Activated naive CD8-positive, alpha-beta T cell treated with anti-CD3 and anti-CD28 coated beads, Interleukin-2, amount 50 U/mL, for 24 hours (primary cell): ENCODE data around the gene HSPB8.
"Not testable (repeated sequence)": the region's sequence is repeated elsewhere in the genome, so short reads cannot be mapped to it uniquely, and the experiment has no call there.

Experiments used
- ATAC-seq: fragments of 150-1000 bp; cut with Tn5 transposase; one replicate; pipeline ENCODE4 v1.10.0; 2021
- DNase-seq: peaks from one replicate; pipeline ENCODE4 v3.0.0; 2021
- H3K27ac Mint-ChIP-seq: one replicate; pipeline ENCODE4 v1.8.0; 2021; ENCODE audit warnings: mild to moderate bottlenecking, mixed read lengths
- H3K27me3 Mint-ChIP-seq: one replicate; pipeline ENCODE4 v1.8.0; 2021; ENCODE audit warnings: mixed read lengths
- H3K36me3 Mint-ChIP-seq: one replicate; pipeline ENCODE4 v1.8.0; 2021; ENCODE audit warnings: low read depth, mixed read lengths
- H3K4me1 Mint-ChIP-seq: one replicate; pipeline ENCODE4 v1.8.0; 2021; ENCODE audit warnings: mixed read lengths
- H3K4me3 Mint-ChIP-seq: one replicate; pipeline ENCODE4 v1.8.0; 2021; ENCODE audit warnings: mild to moderate bottlenecking, moderate library complexity, mixed read lengths
- H3K9me3 Mint-ChIP-seq: one replicate; pipeline ENCODE4 v1.8.0; 2021; ENCODE audit warnings: mixed read lengths

Gene HSPB8

DNA sequence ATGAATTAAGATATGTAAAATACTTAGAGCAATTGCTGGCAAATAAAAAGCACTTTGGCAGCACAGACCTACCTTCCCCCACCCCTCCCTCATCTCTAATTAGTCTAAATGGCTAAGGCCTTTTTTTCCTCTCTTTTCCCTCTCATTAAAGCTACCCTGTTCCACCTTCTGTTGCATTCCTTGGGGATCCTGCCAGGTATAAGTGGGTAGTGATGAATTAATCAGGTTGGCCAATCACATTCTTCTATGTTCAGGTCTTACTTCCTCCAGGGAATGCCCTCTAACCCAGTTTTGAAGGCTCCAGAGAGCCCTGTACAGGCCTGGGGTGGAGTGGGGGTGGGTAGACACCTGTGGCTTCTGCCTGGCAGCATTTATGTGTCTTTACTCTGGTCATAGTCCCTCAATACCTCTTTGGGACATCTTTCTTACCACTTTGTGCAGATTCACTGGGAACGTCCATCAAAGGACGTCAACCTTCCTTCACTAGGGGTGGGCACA is 28.4 kb downstream of the HSPB8 start:
- Mint-ChIP-seq H3K4me1 (no peaks in the 10 kb centered on the region), H3K27ac (no peak overlapping the region), H3K27me3 (peaks cover 4% of the 10 kb centered on the region), H3K4me3 (no peak overlapping the region), H3K36me3 (no peaks in the 10 kb centered on the region), H3K9me3 (no peaks in the 10 kb centered on the region)
- no peak for ATAC-seq
- no peak for DNase-seq

DNA sequence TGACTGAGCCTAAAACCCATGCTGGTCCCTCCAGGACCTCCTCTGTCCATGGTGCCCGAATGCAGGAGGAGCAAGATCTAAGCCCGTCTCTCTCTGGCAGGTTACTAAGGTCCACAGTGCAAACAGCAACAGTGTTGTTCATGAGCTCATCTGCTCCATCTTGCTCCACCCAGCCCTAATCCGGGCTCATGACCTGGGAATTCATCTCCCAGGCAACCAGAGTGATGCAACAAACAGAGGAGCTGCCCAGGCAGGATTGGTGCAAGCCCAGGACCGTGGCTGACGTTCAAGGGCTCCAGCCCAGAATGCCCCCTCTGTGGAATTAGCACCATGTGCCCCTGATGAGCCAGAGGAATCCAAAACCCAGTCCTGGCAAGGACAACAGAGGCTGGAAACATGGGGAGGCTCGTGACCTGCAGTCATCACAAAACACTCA is 29.9 kb downstream of the HSPB8 start:
- DNase-seq (no peak), ATAC-seq (no peak)
- no peak overlapping the region for H3K4me3 Mint-ChIP-seq
- H3K27ac Mint-ChIP-seq: no peak overlapping the region
- H3K9me3 Mint-ChIP-seq: no peaks in the 10 kb centered on the region
- no peaks in the 10 kb centered on the region for H3K36me3 Mint-ChIP-seq
- no peaks in the 10 kb centered on the region for H3K4me1 Mint-ChIP-seq
- peaks cover 4% of the 10 kb centered on the region for H3K27me3 Mint-ChIP-seq

DNA sequence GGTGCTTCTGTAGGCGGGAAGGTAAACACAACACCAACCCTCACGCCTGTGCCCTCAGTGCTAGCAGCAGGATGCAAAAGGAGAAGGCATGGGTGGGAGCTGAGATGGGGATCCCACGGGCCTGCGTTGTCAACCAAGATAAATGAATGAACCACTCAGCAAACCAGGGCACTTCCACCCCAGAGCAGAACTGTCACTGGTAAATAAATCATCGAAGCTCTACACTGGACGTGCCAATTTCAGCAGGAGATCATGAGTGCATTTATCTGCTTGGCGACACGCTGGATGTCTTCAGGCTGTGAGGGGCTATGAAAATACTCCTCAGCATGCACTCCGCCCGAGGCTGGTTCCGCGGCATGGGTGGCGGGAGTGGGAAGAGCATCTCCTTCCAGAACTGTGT is 33.2 kb downstream of the HSPB8 start:
- ATAC-seq (no peak), DNase-seq (no peak)
- Mint-ChIP-seq H3K9me3 (no peaks in the 10 kb centered on the region), H3K27ac (no peak overlapping the region), H3K27me3 (peaks cover 4% of the 10 kb centered on the region), H3K4me1 (no peaks in the 10 kb centered on the region), H3K36me3 (no peaks in the 10 kb centered on the region), H3K4me3 (no peak overlapping the region)

DNA sequence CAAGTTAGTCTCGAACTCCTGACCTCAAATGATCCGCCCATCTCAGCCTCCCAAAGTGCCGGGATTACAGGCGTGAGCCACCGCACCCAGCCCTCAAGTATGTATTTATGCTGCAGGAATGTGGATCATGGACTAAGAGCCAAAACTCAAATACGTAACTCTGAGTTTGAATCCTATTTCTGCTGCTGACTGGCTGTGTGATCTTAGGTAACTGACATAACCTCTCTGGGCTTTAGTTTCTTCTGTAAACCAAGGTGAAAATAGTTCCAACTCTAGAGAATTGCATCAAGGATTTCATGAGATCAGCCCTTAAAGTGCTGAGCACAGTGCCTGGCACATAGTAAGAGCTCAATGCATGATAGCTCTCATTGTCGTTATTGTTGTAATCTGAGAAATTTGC is 37.4 kb downstream of the HSPB8 start:
- no peak overlapping the region for H3K27ac Mint-ChIP-seq
- ATAC-seq: no peak
- peaks cover 1% of the 10 kb centered on the region for H3K27me3 Mint-ChIP-seq
- peaks cover 4% of the 10 kb centered on the region for H3K9me3 Mint-ChIP-seq
- H3K36me3 Mint-ChIP-seq: no peaks in the 10 kb centered on the region
- no peaks in the 10 kb centered on the region for H3K4me1 Mint-ChIP-seq
- H3K4me3 Mint-ChIP-seq: no peak overlapping the region
- no peak for DNase-seq

DNA sequence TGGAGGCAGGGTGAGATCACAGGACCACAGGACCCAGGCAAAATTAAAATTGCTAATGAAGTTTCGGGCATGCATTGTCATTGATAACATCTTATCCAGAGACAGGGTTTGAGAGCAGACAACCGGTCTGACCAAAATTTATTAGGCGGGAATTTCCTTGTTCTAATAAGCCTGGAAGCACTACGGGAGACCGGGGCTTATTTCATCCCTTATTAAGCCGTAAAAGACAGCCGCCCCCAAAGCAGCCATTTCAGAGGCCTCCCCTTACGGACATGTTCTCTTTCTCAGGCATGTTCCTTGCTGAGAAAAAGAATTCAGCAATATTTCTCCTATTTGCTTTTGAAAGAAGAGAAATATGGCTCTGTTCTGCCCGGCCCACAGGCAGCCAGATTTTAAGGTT is 40.1 kb downstream of the HSPB8 start:
- not testable (repeated sequence) for H3K36me3 Mint-ChIP-seq, H3K27me3 Mint-ChIP-seq, DNase-seq, ATAC-seq, H3K9me3 Mint-ChIP-seq, H3K4me3 Mint-ChIP-seq, H3K4me1 Mint-ChIP-seq, H3K27ac Mint-ChIP-seq

DNA sequence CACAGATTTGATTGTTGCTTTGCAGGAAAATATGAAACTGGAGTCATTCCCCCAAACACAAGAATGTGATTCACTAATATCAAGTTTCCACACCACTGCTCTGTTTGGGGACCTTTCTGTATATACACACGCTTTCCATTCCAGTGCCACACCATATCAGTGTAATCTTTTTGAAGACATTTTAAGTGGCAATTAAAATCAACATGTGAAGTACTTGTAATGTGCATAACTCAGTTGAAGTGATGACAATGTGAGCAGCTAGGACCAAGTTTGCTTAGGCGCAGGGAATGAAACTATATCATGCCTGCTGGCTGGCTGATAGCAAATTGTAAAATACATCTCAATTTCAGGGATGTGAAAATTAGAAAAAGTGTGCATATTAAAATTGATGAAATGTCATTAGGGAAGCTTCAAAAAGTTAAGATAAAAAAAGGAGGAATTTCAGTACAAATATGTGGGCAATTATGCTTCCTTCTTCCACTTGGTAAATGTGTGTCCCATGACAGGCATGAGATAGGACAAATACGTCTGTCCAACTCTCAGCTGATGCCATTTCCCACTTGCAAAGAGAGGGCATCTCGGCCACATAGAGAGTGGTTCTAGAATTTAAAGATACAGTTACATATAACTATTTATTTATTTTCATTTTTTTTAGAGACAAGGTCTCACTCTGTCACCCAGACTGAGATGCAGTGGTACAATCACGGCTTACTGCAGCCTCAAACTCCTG is 43.7 kb downstream of the HSPB8 start:
- no peak overlapping the region for H3K27ac Mint-ChIP-seq
- ATAC-seq: no peak
- H3K9me3 Mint-ChIP-seq: peaks cover 9% of the 10 kb centered on the region

DNA sequence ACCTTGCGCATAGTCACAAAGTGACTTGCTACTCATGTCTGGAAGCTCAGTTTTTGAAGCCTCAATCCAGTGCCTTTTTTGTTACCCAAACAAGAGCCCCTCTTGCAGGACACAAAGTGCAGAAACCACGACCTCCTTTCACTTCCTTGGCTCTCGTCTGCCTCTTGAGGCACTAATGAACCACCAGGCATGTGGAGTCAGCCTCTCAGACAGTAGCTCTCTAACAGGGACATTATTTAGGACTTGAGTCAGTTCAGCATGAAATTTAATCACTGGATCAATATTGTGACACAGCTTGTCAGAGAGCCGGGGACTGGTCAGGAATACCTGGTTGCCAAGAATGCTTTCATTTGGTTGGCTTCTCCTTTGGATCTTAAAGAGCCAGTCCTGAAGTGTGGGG is 46.7 kb downstream of the HSPB8 start:
- H3K36me3 Mint-ChIP-seq: no peaks in the 10 kb centered on the region
- H3K27ac Mint-ChIP-seq: no peak overlapping the region
- H3K4me3 Mint-ChIP-seq: no peak overlapping the region
- DNase-seq (no peak), ATAC-seq (no peak)
- peaks cover 9% of the 10 kb centered on the region for H3K9me3 Mint-ChIP-seq
- H3K27me3 Mint-ChIP-seq: peaks cover 3% of the 10 kb centered on the region
- H3K4me1 Mint-ChIP-seq: no peaks in the 10 kb centered on the region

More for the DNA sequence above, 43.7 kb downstream of the HSPB8 start:
- Mint-ChIP-seq H3K36me3 (no peaks in the 10 kb centered on the region), H3K4me1 (no peaks in the 10 kb centered on the region), H3K4me3 (no peak overlapping the region), H3K27me3 (no peaks in the 10 kb centered on the region)
- no peak for DNase-seq

DNA sequence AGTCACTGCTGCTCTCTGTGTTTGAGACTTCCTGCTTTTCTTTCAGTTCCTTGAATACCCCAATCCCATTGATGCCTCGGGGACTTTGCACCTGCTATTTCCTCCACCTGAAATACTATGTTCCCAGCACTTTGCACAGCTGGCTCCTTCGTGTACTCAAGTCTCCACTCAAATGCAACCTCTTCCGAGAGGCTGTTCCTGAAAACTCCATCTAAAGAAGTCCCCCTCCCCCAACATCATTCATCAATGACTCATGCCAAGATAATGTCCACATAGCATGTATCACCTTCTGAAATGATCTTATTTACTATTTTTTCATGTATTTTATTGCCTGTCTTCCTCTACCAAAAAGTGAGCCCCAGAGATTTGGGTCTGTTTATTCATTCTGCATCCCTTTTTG is 48.6 kb downstream of the HSPB8 start:
- H3K9me3 Mint-ChIP-seq: peaks cover 4% of the 10 kb centered on the region
- DNase-seq: no peak
- peaks cover 3% of the 10 kb centered on the region for H3K27me3 Mint-ChIP-seq
- no peak for ATAC-seq
- H3K4me1 Mint-ChIP-seq: no peaks in the 10 kb centered on the region
- no peak overlapping the region for H3K27ac Mint-ChIP-seq
- H3K36me3 Mint-ChIP-seq: no peaks in the 10 kb centered on the region
- H3K4me3 Mint-ChIP-seq: no peak overlapping the region

DNA sequence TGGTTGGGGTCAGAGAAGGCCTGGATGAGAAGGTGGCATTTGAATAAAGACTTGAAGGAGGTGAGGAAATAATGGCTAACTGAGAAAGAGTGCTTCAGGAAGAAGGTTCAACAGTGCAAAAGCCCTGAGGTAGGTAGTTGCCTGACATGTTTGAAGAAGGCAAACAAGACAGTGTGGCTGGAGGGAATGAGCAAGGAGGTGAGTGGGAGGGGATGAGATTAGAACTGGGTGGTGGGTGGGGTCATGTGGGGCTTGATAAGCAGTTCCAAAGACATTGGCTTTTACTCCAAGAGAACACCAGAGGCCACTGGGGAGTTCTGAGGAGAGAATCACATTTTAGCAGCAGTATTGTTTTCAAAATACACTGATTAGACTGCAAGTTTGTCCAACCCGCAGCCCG is 50.5 kb downstream of the HSPB8 start:
- no peaks in the 10 kb centered on the region for H3K36me3 Mint-ChIP-seq
- no peak for ATAC-seq
- no peak overlapping the region for H3K27ac Mint-ChIP-seq
- no peak overlapping the region for H3K4me3 Mint-ChIP-seq
- no peaks in the 10 kb centered on the region for H3K4me1 Mint-ChIP-seq
- DNase-seq: no peak
- H3K9me3 Mint-ChIP-seq: peaks cover 4% of the 10 kb centered on the region
- peaks cover 5% of the 10 kb centered on the region for H3K27me3 Mint-ChIP-seq

DNA sequence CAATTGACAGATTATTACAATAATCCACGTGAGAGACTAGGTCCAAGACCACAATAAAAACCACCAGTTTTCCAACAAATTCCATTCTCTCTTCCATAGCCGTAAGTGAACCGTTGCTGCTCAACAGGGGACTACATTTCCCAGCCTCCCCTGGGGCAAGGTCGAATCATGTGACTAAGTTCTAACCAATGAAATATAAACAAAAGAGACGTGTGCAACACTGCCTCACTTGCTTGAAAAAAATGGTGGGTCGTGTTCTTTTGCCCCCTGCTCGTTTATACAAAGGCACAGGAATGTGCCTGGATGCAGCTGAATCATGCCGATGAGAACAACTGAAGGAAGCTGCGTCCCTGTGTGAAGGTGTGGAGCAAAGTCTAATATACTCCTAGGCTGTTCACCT is 51.1 kb downstream of the HSPB8 start:
- Mint-ChIP-seq H3K9me3 (peaks cover 4% of the 10 kb centered on the region), H3K36me3 (no peaks in the 10 kb centered on the region), H3K4me3 (no peak overlapping the region), H3K27ac (no peak overlapping the region), H3K4me1 (no peaks in the 10 kb centered on the region), H3K27me3 (peaks cover 5% of the 10 kb centered on the region)
- ATAC-seq: no peak
- DNase-seq: no peak

DNA sequence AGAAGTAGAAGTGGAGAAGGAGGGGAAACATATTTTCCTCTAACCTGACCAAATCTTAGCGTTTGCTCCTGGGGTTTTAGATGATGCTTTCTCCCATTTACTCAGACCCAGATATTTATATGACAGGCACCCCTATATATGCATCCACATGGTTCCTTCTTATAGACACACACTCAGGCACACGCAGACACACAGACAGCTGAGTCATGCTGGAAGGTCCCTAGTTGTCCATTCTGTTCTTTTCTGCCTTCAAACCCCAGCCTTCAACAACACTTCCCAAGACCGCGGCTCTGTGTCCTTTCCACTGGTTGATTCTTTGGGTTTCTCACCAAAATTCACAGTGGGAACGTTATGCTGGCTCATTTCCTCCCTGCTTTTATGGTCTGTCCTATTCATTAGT is 52.1 kb downstream of the HSPB8 start:
- Mint-ChIP-seq H3K27me3 (peaks cover 5% of the 10 kb centered on the region), H3K36me3 (no peaks in the 10 kb centered on the region), H3K4me1 (no peaks in the 10 kb centered on the region), H3K9me3 (peaks cover 4% of the 10 kb centered on the region), H3K27ac (no peak overlapping the region), H3K4me3 (no peak overlapping the region)
- no peak for ATAC-seq
- no peak for DNase-seq

DNA sequence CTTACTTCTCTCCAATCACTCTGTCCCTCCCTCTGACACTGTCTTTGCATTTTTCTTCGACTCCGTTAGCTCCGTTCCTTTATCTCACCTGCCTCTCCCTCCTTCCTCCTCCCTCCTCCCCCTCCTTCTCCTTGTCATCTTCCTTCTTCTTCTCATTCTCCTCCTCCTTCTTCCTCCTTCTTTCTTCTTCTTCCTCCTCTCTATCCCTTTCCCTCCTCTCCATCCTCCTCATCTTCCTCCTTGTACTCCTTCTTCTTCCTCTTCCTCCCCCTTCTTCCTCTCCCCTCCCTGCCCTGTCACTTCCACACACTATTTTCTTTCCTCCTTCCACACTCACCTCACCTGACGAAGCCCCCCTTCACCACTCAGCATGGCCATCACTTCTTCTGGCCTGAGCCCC is 53.0 kb downstream of the HSPB8 start:
- H3K4me3 Mint-ChIP-seq: no peak overlapping the region
- H3K36me3 Mint-ChIP-seq: no peaks in the 10 kb centered on the region
- H3K9me3 Mint-ChIP-seq: peaks cover 4% of the 10 kb centered on the region
- DNase-seq (no peak), ATAC-seq (no peak)
- peaks cover 5% of the 10 kb centered on the region for H3K27me3 Mint-ChIP-seq
- no peaks in the 10 kb centered on the region for H3K4me1 Mint-ChIP-seq
- H3K27ac Mint-ChIP-seq: no peak overlapping the region

DNA sequence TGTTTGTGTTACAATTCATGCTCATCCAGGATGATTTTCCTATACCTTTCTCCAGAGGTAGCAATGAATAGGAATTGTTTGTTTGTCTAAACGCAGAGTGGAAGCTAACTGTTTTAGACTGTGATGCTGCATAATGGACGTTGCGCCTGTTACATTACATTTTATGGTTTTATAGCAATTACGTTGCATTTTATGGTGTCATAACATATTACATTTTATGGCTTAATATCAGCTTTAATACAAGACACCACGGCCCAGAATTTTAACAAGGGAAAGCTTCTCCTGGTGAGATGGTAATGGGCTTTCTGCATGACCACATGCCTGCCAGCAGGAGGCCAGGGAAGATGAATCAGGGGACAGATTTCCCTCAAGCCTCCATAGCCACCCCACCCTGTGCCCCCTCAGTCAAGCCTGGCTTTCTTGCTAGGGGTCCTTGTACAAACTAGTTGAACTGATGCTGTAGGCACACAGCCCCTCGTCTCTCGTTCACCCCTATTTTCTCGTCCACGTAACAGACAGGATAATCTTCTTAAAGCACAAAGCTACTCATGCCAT is 56.5 kb downstream of the HSPB8 start:
- ATAC-seq (no peak), DNase-seq (no peak)
- Mint-ChIP-seq H3K36me3 (no peaks in the 10 kb centered on the region), H3K27me3 (peaks cover 2% of the 10 kb centered on the region), H3K4me1 (no peaks in the 10 kb centered on the region), H3K4me3 (no peak overlapping the region), H3K27ac (no peak overlapping the region), H3K9me3 (no peaks in the 10 kb centered on the region)

DNA sequence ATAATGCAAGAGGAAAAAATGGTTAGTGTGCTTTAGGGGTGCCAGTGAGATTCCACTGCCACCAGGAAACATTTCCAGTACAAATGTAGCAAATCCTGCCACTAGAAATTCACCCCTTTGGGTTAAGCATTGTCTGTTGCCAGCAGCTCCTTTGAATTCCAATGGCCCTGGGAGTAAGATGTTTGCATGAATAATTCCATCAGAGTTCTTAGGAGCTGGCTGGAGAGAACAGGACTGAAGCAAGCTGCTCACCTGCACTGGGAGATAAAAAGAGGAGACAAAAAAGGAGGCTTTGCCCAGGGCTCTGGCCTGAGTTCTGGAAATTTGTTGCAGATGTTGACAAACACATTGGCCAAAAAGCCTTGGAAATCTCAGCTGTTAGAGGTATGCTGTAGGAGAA is 57.6 kb downstream of the HSPB8 start:
- Mint-ChIP-seq H3K36me3 (no peaks in the 10 kb centered on the region), H3K4me3 (no peak overlapping the region), H3K27ac (no peak overlapping the region), H3K9me3 (no peaks in the 10 kb centered on the region), H3K4me1 (no peaks in the 10 kb centered on the region), H3K27me3 (peaks cover 2% of the 10 kb centered on the region)
- no peak for DNase-seq
- no peak for ATAC-seq

DNA sequence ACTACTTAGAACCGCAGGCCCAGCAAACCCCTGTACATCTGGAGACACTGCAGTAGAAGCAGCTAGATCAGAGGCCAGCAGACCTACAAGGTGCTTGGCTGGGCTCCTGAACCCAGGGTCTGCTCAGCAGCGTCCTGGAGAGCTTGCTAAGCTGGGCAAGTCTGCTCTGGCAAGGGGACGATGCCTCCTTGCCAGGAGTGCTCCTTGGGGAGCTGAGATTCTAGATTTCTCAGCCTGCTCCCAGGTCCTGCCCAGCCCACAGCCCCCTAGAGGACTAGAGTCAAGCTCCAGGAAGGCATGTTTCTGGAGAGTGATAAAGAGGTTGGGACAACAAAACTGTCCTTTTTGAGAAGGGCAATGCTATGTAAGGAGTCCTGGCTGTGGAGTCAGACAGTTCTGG is 60.3 kb downstream of the HSPB8 start:
- Mint-ChIP-seq H3K4me1 (no peaks in the 10 kb centered on the region), H3K27ac (no peak overlapping the region), H3K27me3 (no peaks in the 10 kb centered on the region), H3K4me3 (no peak overlapping the region), H3K36me3 (no peaks in the 10 kb centered on the region), H3K9me3 (no peaks in the 10 kb centered on the region)
- DNase-seq (no peak), ATAC-seq (no peak)
